GM12878 (cell line): ENCODE results near the gene MFNG. TPM values are rescaled to one million over a fixed set of nuclear protein-coding genes. Genes with fewer than 3 reads are reported as not detected.
"Not testable (repeated sequence)": the region's sequence is repeated elsewhere in the genome, so short reads cannot be mapped to it uniquely, and the experiment has no call there.

Experiments
- ATAC-seq: fragments of 200-7000 bp; cut with Tn5 transposase; 3 replicates; pipeline ENCODE4 v1.9.1; 2020; ENCODE audit warnings: mild to moderate bottlenecking, moderate library complexity
- BruUV-seq: library from RNA; stranded (reverse); fragments of 400-500 nt; replicated peaks from 2 replicates; lab custom pipeline; 2021; lab: Mats Ljungman, UMichigan
- CTCF ChIA-PET: fragments of 300-600 bp; sonication (Branson Sonifier 250); formaldehyde crosslinking; extraction: SDS; loops from one replicate; lab custom pipeline; 2021; ENCODE audit warnings: inconsistent platforms; lab: Yijun Ruan, JAX
- POLR2A ChIA-PET: fragments of 350-600 bp; formaldehyde crosslinking; extraction: SDS; loops from one replicate; lab custom pipeline; 2021; ENCODE audit warnings: inconsistent platforms; lab: Charles Lee
- RAD21 ChIA-PET: fragments of 300-600 bp; sonication (Branson Sonifier 250); formaldehyde crosslinking; loops from one replicate; lab custom pipeline; 2023; ENCODE audit warnings: antibody characterized with exemption; ENCODE audit not compliant: unreplicated experiment; lab: Charles Lee
- SMC1A ChIA-PET: fragments of 300-600 bp; sonication (Branson Sonifier 250); formaldehyde crosslinking; loops from one replicate; lab custom pipeline; 2023; ENCODE audit not compliant: unreplicated experiment, uncharacterized antibody; lab: Charles Lee
- DNase-seq: peaks from one replicate; pipeline ENCODE4 v3.0.0-alpha.2; 2011; ENCODE audit warnings: low read depth, low spot score
- FAIRE-seq: peaks from 3 replicates; lab custom pipeline; 2011; peaks lifted over from hg19 to GRCh38; lab: Jason Lieb, UNC
- H2AFZ ChIP-seq: 2 replicates; pipeline ENCODE4 v1.6.0; 2011; ENCODE audit warnings: low read depth, low read length, control low read depth; ENCODE audit not compliant: control insufficient read depth
- H3K27ac ChIP-seq: 2 replicates; pipeline ENCODE4 v1.5.1; 2011; ENCODE audit warnings: control low read depth; ENCODE audit not compliant: control insufficient read depth, insufficient read depth
- H3K27me3 ChIP-seq, 2 experiments: replicated peaks in 1 of 2; 2 replicates each; pipeline versions ENCODE4 v1.6.0 to v1.6.1; 2011; ENCODE audit warnings: low read length in 1 of 2; ENCODE audit not compliant: control insufficient read depth in 2 of 2, insufficient read depth in 2 of 2
- H3K36me3 ChIP-seq, 2 experiments: 2 replicates each; pipeline ENCODE4 v1.5.1; 2011; ENCODE audit warnings: low read length in 1 of 2; ENCODE audit not compliant: control insufficient read depth in 2 of 2, insufficient read depth in 2 of 2
- H3K4me1 ChIP-seq: 2 replicates; pipeline ENCODE4 v1.6.1; 2011; ENCODE audit warnings: mild to moderate bottlenecking, low read length, moderate library complexity, mixed read lengths; ENCODE audit not compliant: control insufficient read depth, insufficient read depth
- H3K4me2 ChIP-seq: 2 replicates; pipeline ENCODE4 v1.6.0; 2011; ENCODE audit warnings: control low read depth; ENCODE audit not compliant: control insufficient read depth, insufficient read depth
- H3K4me3 ChIP-seq: fragments of 200-600 bp; sonication (generic); 2 replicates; pipeline ENCODE4 v1.5.1; 2016
- H3K79me2 ChIP-seq: 2 replicates; pipeline ENCODE4 v1.6.0; 2011; ENCODE audit warnings: low read length; ENCODE audit not compliant: control insufficient read depth, insufficient read depth
- H3K9ac ChIP-seq: 2 replicates; pipeline ENCODE4 v1.8.0; 2011; ENCODE audit warnings: low read length, control low read depth, mixed read lengths; ENCODE audit not compliant: control insufficient read depth, insufficient read depth
- H3K9me3 ChIP-seq: replicated peaks from 3 replicates; pipeline ENCODE4 v1.5.1; 2011; ENCODE audit warnings: mild to moderate bottlenecking, low read length; ENCODE audit not compliant: control insufficient read depth, insufficient read depth
- H4K20me1 ChIP-seq: 2 replicates; pipeline ENCODE4 v1.6.0; 2011; ENCODE audit not compliant: control insufficient read depth, insufficient read depth
- MEF2B ChIP-seq: fragments of 450-650 bp; IDR thresholded peaks from 2 replicates; pipeline ENCODE4 v1.6.1; 2018; ENCODE audit warnings: mild to moderate bottlenecking, moderate library complexity; ENCODE audit not compliant: partially characterized antibody, poor library complexity, severe bottlenecking
- POLR2A ChIP-seq: IDR thresholded peaks from 2 replicates; pipeline ENCODE4 v1.6.1; 2011; ENCODE audit warnings: low read depth, mild to moderate bottlenecking, low read length
- SMAD5 ChIP-seq: IDR thresholded peaks from 2 replicates; pipeline ENCODE4 v1.6.1; 2016; ENCODE audit warnings: antibody characterized with exemption, low read depth
- ZNF274 ChIP-seq: IDR thresholded peaks from one replicate; pipeline ENCODE4 v1.8.0; 2011; ENCODE audit not compliant: insufficient read length, insufficient read depth
- WGBS: methylation state at CpG from one replicate; pipeline ENCODE4 v1.1.6; 2016; ENCODE audit warnings: low lambda C conversion rate; ENCODE audit not compliant: insufficient replicate concordance, insufficient coverage; ENCODE audit errors: missing lambda C conversion rate; 5-methylcytosine and 5-hydroxymethylcytosine counted together
- in situ Hi-C: fragments of 300-500 bp; cut with MboI; formaldehyde crosslinking; loops from 9 replicates; pipeline ENCODE4 v1.14.3; 2018; ENCODE audit warnings: mixed read lengths
- intact Hi-C: fragments of 100-400 bp; cut with micrococcal nuclease; formaldehyde crosslinking; loops from one replicate; pipeline ENCODE4 v1.14.2; 2022; ENCODE audit not compliant: unreplicated experiment
- polyA plus RNA-seq, 11 experiments: library from polyadenylated mRNA; depleted of rRNA in 4 of 11; unstranded in 6 of 11; stranded (reverse) in 5 of 11; fragments of >200 nt; fragmentation: Nextera tagmentation in 4 of 11; fragmentation: Illumina TruSeq in 1 of 11; extraction: Ambion mirVana in 4 of 11; extraction: Trizol in 1 of 11; gene quantifications; 1 replicate in 1 of 11; 2 replicates in 10 of 11; pipeline versions ENCODE4 v1.2.1 to v1.2.3, GENCODE V29; 2011 to 2016; ENCODE audit warnings: inconsistent platforms in 2 of 11, missing spikeins in 2 of 11, low read depth in 1 of 11
- total RNA-seq, 4 experiments: library from RNA; depleted of rRNA in 3 of 4; stranded (reverse); fragments of >200 nt in 3 of 4; fragmentation: Illumina TruSeq in 1 of 4; extraction: Trizol in 1 of 4; gene quantifications; 2 replicates each; pipeline versions ENCODE4 v1.2.1 to v1.2.3, GENCODE V29; 2013 to 2021
- TF ChIP-seq, protein P1 (sequence below), 3 experiments: IDR thresholded peaks in 2 of 3; conservative IDR thresholded peaks in 1 of 3; 2 replicates each; pipeline ENCODE4 v1.5.1; 2011; ENCODE audit warnings: low read depth in 3 of 3, low read length in 3 of 3, mild to moderate bottlenecking in 3 of 3, control low read depth in 2 of 3, moderate library complexity in 2 of 3, inconsistent platforms in 1 of 3, mixed read lengths in 1 of 3; ENCODE audit not compliant: control insufficient read depth in 2 of 3, insufficient read depth in 1 of 3; ENCODE audit errors: extremely low read depth in 1 of 3
- TF ChIP-seq, protein P2 (sequence below): fragments of 450-650 bp; IDR thresholded peaks from 2 replicates; pipeline ENCODE4 v1.6.1; 2017; ENCODE audit warnings: mild to moderate bottlenecking, moderate library complexity

MFNG gene
- total and polyA plus RNA-seq, 10 of the 15 experiments (the other 5 are each of a cell fraction or from before 2014, with no cell fraction given), result 11.5 to 117 (median 68.5) TPM

DNA sequence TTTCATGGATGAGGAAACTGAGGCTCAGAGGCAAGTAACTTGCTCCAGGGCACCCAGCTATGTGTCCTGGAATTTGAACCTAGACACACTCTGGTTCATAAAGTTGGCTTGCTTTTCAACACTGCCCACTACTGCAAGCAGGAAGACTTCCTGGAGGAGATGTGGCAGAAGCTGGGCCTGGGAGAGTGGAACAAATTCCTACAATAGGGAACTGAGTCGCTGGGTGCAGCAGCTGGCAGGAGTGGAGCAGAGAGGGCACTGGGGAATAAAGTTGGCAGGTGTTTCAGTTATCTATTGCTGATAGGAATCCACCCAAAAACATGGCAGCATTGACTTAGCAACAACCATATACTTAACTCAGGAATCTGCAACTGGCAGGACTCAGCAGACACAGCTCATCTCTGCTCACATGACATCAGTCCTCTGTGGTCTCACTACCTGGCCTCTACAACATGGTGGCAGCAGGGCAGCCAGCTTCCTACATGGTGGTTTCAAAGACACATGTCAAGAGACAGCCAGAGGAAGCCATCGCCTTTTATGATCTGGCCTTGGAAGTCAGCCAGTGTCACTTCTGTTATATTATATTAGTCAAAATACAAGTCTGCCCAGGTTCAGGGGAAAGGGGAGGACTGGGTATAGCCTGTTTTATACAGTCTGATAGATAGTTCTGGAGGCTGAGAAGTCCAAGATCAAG lies 43.6 kb upstream of the MFNG start (continued):
- TF ChIP-seq, protein P1, sequence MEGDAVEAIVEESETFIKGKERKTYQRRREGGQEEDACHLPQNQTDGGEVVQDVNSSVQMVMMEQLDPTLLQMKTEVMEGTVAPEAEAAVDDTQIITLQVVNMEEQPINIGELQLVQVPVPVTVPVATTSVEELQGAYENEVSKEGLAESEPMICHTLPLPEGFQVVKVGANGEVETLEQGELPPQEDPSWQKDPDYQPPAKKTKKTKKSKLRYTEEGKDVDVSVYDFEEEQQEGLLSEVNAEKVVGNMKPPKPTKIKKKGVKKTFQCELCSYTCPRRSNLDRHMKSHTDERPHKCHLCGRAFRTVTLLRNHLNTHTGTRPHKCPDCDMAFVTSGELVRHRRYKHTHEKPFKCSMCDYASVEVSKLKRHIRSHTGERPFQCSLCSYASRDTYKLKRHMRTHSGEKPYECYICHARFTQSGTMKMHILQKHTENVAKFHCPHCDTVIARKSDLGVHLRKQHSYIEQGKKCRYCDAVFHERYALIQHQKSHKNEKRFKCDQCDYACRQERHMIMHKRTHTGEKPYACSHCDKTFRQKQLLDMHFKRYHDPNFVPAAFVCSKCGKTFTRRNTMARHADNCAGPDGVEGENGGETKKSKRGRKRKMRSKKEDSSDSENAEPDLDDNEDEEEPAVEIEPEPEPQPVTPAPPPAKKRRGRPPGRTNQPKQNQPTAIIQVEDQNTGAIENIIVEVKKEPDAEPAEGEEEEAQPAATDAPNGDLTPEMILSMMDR (IDR thresholded peaks at IDR 0.05 in 2 of 3, conservative IDR thresholded peaks at IDR 0.05 in 1 of 3; ENCODE audit: control insufficient read depth in 2 of 3, extremely low read depth in 1 of 3, insufficient read depth in 1 of 3, low read depth in 3 of 3, low read length in 3 of 3), result no peak
- TF ChIP-seq POLR2A (no peak), ZNF274 (no peak), SMAD5 (no peak), MEF2B (no peak)
- TF ChIP-seq, protein P2, sequence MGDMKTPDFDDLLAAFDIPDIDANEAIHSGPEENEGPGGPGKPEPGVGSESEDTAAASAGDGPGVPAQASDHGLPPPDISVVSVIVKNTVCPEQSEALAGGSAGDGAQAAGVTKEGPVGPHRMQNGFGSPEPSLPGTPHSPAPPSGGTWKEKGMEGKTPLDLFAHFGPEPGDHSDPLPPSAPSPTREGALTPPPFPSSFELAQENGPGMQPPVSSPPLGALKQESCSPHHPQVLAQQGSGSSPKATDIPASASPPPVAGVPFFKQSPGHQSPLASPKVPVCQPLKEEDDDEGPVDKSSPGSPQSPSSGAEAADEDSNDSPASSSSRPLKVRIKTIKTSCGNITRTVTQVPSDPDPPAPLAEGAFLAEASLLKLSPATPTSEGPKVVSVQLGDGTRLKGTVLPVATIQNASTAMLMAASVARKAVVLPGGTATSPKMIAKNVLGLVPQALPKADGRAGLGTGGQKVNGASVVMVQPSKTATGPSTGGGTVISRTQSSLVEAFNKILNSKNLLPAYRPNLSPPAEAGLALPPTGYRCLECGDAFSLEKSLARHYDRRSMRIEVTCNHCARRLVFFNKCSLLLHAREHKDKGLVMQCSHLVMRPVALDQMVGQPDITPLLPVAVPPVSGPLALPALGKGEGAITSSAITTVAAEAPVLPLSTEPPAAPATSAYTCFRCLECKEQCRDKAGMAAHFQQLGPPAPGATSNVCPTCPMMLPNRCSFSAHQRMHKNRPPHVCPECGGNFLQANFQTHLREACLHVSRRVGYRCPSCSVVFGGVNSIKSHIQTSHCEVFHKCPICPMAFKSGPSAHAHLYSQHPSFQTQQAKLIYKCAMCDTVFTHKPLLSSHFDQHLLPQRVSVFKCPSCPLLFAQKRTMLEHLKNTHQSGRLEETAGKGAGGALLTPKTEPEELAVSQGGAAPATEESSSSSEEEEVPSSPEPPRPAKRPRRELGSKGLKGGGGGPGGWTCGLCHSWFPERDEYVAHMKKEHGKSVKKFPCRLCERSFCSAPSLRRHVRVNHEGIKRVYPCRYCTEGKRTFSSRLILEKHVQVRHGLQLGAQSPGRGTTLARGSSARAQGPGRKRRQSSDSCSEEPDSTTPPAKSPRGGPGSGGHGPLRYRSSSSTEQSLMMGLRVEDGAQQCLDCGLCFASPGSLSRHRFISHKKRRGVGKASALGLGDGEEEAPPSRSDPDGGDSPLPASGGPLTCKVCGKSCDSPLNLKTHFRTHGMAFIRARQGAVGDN, result peak; percentile 13; the same call in 1 of the 2 replicates

DNA sequence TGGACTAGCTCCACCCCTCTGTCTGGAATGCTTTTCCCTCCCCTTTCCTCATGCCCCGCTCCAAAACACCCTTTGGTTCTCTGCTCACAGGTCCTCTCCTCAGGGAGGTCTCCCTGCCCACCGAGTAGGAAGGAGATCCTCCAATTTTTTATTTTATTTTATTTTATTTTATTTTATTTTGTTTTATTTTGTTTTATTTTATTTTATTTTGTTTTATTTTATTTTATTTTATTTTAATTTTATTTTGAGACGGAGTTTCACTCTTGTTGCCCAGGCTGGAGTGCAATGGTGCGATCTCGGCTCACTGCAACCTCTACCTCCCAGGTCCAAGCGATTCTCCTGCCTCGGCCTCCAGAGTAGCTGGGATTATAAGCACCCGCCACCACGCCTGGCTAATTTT lies 41.8 kb upstream of the MFNG start:
- DNase-seq, ATAC-seq, H2AFZ ChIP-seq, in situ Hi-C loops, H3K4me1 ChIP-seq, H3K27ac ChIP-seq, intact Hi-C loops, H3K36me3 ChIP-seq, FAIRE-seq, H3K4me2 ChIP-seq, H3K4me3 ChIP-seq, H4K20me1 ChIP-seq, H3K9me3 ChIP-seq, BruUV-seq, H3K79me2 ChIP-seq, H3K27me3 ChIP-seq, H3K9ac ChIP-seq: not testable (repeated sequence)
- CTCF ChIA-PET, result interaction anchor here (0.8 to 1.4 kb wide), 3 partner anchors 30 to 64 kb away, joined by 3 to 9 read pairs (median 3); no protein-coding TSS in a partner anchor
- 55% methylated on average over 9 of the region's 9 CpGs for WGBS
- SMC1A ChIA-PET, result interaction anchor here (0.6 to 1.2 kb wide), 4 partner anchors 38 to 260 kb away, joined by 3 to 4 read pairs (median 3); no protein-coding TSS in a partner anchor
- POLR2A ChIA-PET, result interaction anchor here (1.2 kb wide), 1 partner anchor 60 kb away, joined by 3 read pairs; no protein-coding TSS in a partner anchor
- RAD21 ChIA-PET, result interaction anchor here (1.1 to 1.6 kb wide), 2 partner anchors 39 to 65 kb away, joined by 3 read pairs; no protein-coding TSS in a partner anchor

DNA sequence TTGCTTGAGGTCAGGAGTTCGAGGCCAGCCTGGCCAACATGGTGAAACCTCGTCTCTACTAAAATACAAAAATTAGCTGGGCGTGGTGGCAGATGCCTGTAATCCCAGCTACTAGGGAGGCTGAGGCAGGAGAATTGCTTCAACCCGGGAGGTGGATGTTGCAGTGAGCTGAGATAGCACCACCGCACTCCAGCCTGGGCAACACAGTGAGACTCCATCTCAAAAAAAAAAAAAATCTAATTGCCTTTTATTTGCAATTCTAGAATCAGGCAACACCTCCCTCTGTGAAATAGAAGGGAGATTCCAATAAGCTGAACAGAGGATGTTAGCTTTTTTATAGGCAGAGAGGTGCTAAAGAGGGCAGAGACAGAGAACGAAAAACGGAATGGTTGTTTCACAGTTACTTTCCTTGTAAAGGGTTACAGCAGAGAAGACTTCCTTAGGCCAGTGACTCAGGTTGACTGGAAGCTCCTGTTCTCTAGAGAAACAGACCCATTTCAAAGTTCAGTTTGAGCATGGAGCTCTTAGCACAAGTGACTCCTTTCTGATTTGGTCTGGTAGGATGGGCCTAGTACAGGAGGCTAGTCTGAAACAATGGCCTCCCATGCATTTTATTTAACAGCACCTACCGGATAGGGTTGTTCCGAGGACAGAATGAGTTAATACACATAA lies 41.0 kb upstream of the MFNG start:
- H3K27ac ChIP-seq, BruUV-seq, DNase-seq, H3K4me3 ChIP-seq, H3K4me1 ChIP-seq, in situ Hi-C loops, H3K9ac ChIP-seq, H3K4me2 ChIP-seq, intact Hi-C loops, H3K36me3 ChIP-seq, H2AFZ ChIP-seq, H3K79me2 ChIP-seq, H4K20me1 ChIP-seq, H3K27me3 ChIP-seq, FAIRE-seq, H3K9me3 ChIP-seq, ATAC-seq: not testable (repeated sequence)
- POLR2A ChIA-PET, result interaction anchor here (0.6 to 1.2 kb wide), 3 partner anchors 61 to 232 kb away, joined by 3 read pairs; no protein-coding TSS in a partner anchor
- SMC1A ChIA-PET, result interaction anchor here (1.0 to 1.2 kb wide), 3 partner anchors 39 to 260 kb away, joined by 3 to 4 read pairs (median 3); no protein-coding TSS in a partner anchor
- RAD21 ChIA-PET, result interaction anchor here (1.6 kb wide), 1 partner anchor 40 kb away, joined by 3 read pairs; no protein-coding TSS in a partner anchor
- WGBS, result 40% methylated on average over 9 of the region's 9 CpGs
- CTCF ChIA-PET, result interaction anchor here (0.5 to 1.4 kb wide), 7 partner anchors 27 to 65 kb away, joined by 3 to 9 read pairs (median 3); no protein-coding TSS in a partner anchor
